ENCODE measurements around the gene NARS2. TPM values are rescaled to one million over a fixed set of nuclear protein-coding genes. Genes with fewer than 3 reads are reported as not detected.

Gene NARS2
- total and polyA plus RNA-seq, 2 experiments from 2014 or later = 10.9 to 13.0 TPM

GRCh38 chr11:78395597-78395996, 179.1 kb downstream of the NARS2 start:
- Histone ChIP-seq H3K4me1 (ENCODE audit: insufficient read depth) (no peaks in the 10 kb centered on the region), H3K4me3 (no peak overlapping the region), H3K27ac (no peak overlapping the region), H3K27me3 (replicated peaks; ENCODE audit: insufficient read depth) (no peaks in the 10 kb centered on the region), H2AFZ (no peak overlapping the region), H3F3A (ENCODE audit: insufficient read depth) (no peaks in the 10 kb centered on the region), H3K9me2 (ENCODE audit: insufficient read depth) (no peaks in the 10 kb centered on the region), H3K79me2 (ENCODE audit: insufficient read depth) (peaks cover 27% of the 10 kb centered on the region), H3K9ac (no peak overlapping the region), H3K4me2 (ENCODE audit: unreplicated experiment) (no peak overlapping the region), H3K36me3 (ENCODE audit: low read depth) (no peaks in the 10 kb centered on the region), H4K20me1 (ENCODE audit: insufficient read depth) (no peaks in the 10 kb centered on the region), H3K9me3 (ENCODE audit: low read depth) (no peaks in the 10 kb centered on the region)
- 92 to 100% methylated on average over 1 of the region's 1 CpG for WGBS, 2 experiments (ENCODE audit: low coverage in 1 of 2, low lambda C conversion rate in 2 of 2, missing lambda C conversion rate in 2 of 2)
- in situ Hi-C loops (cut with MboI) = no loop called here
- DNase-seq = no peak
- TF ChIP-seq EZH2phosphoT487 (IDR thresholded peaks at IDR 0.05; ENCODE audit: insufficient read depth, low read depth) = no peak
- TF ChIP-seq EZH2 (IDR thresholded peaks at IDR 0.05; ENCODE audit: insufficient read depth, poor library complexity, severe bottlenecking) = no peak

DNA sequence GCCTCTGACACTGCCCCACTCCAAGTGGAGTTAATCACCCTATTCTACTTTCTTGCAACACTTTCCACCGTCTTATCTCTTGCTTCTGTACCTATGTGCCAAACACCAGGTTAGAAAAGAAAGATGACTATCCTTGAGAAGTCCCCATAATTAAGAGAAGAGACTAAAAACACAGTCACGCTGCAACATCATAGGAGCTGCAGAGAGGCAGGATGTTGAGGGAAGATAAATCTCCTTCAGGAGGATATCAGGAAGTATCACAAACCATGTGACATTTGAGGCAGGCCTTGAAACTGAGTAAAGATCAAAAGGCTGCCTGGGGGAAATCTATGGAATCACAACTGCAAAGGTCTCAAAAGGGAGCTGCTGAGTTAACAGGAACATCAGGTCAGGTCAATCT, 181.8 kb downstream of the NARS2 start:
- H2AFZ ChIP-seq = no peak overlapping the region
- H3K27ac ChIP-seq = no peak overlapping the region
- peaks cover 28% of the 10 kb centered on the region for H3K79me2 ChIP-seq (ENCODE audit: insufficient read depth)
- no peaks in the 10 kb centered on the region for H3F3A ChIP-seq (ENCODE audit: insufficient read depth)
- H3K9me2 ChIP-seq (ENCODE audit: insufficient read depth) = no peaks in the 10 kb centered on the region
- no peak overlapping the region for H3K4me3 ChIP-seq
- H3K9me3 ChIP-seq (ENCODE audit: low read depth) = no peaks in the 10 kb centered on the region
- in situ Hi-C loops (cut with MboI) = no loop called here
- DNase-seq = no peak
- no peaks in the 10 kb centered on the region for H3K4me1 ChIP-seq (ENCODE audit: insufficient read depth)
- H3K9ac ChIP-seq = no peak overlapping the region
- no peaks in the 10 kb centered on the region for H4K20me1 ChIP-seq (ENCODE audit: insufficient read depth)
- no peaks in the 10 kb centered on the region for H3K36me3 ChIP-seq (ENCODE audit: low read depth)
- TF ChIP-seq EZH2phosphoT487 (IDR thresholded peaks at IDR 0.05; ENCODE audit: insufficient read depth, low read depth) (no peak), EZH2 (IDR thresholded peaks at IDR 0.05; ENCODE audit: insufficient read depth, poor library complexity, severe bottlenecking) (no peak)
- no peaks in the 10 kb centered on the region for H3K27me3 ChIP-seq (replicated peaks; ENCODE audit: insufficient read depth)
- WGBS, 2 experiments (ENCODE audit: low coverage in 1 of 2, low lambda C conversion rate in 2 of 2, missing lambda C conversion rate in 2 of 2) = 95% methylated on average over 2 of the region's 2 CpGs
- no peak overlapping the region for H3K4me2 ChIP-seq (ENCODE audit: unreplicated experiment)

GRCh38 chr11:78391424-78391823, 183.2 kb downstream of the NARS2 start:
- no peak for DNase-seq
- 100% methylated on average over 1 of the region's 1 CpG for WGBS, 2 experiments (ENCODE audit: low coverage in 1 of 2, low lambda C conversion rate in 2 of 2, missing lambda C conversion rate in 2 of 2)
- Histone ChIP-seq H3K79me2 (ENCODE audit: insufficient read depth) (peaks cover 20% of the 10 kb centered on the region; the same call in 1 of the 2 replicates), H3K27me3 (replicated peaks; ENCODE audit: insufficient read depth) (no peaks in the 10 kb centered on the region), H3K9me3 (ENCODE audit: low read depth) (no peaks in the 10 kb centered on the region), H3K9ac (no peak overlapping the region), H3K4me1 (ENCODE audit: insufficient read depth) (no peaks in the 10 kb centered on the region), H3K9me2 (ENCODE audit: insufficient read depth) (no peaks in the 10 kb centered on the region), H2AFZ (no peak overlapping the region), H3F3A (ENCODE audit: insufficient read depth) (no peaks in the 10 kb centered on the region), H3K4me2 (ENCODE audit: unreplicated experiment) (no peak overlapping the region), H3K27ac (no peak overlapping the region), H3K4me3 (no peak overlapping the region), H3K36me3 (ENCODE audit: low read depth) (no peaks in the 10 kb centered on the region), H4K20me1 (ENCODE audit: insufficient read depth) (no peaks in the 10 kb centered on the region)
- no peak for TF ChIP-seq EZH2phosphoT487 (IDR thresholded peaks at IDR 0.05; ENCODE audit: insufficient read depth, low read depth)
- TF ChIP-seq EZH2 (IDR thresholded peaks at IDR 0.05; ENCODE audit: insufficient read depth, poor library complexity, severe bottlenecking) = no peak
- in situ Hi-C loops (cut with MboI) = no loop called here

DNA sequence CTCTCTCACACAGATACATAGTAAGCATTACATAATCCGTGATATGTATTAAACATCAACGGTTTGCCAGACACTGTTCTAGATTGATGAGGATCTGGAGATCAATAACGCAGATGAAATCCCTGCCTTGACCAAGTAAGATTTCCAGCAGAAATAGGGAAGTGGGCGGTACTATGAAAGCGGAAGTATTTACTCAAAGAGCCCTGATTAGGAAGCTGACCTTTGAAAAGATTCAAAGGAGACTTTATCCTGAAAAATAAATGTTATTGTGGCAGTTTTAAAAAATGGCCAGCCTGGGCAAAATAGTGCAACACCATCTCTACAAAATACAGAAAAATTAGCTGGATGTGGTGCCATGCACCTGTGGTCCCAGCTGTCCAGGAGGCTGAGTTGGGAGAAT, 183.9 kb downstream of the NARS2 start:
- H3K27ac ChIP-seq = no peak overlapping the region
- no peak for TF ChIP-seq EZH2 (IDR thresholded peaks at IDR 0.05; ENCODE audit: insufficient read depth, poor library complexity, severe bottlenecking)
- TF ChIP-seq EZH2phosphoT487 (IDR thresholded peaks at IDR 0.05; ENCODE audit: insufficient read depth, low read depth) = no peak
- H3K36me3 ChIP-seq (ENCODE audit: low read depth) = no peaks in the 10 kb centered on the region
- H3K9me2 ChIP-seq (ENCODE audit: insufficient read depth) = no peaks in the 10 kb centered on the region
- H3K4me2 ChIP-seq (ENCODE audit: unreplicated experiment) = no peak overlapping the region
- no peaks in the 10 kb centered on the region for H3K9me3 ChIP-seq (ENCODE audit: low read depth)
- H3K4me1 ChIP-seq (ENCODE audit: insufficient read depth) = no peaks in the 10 kb centered on the region
- no peak overlapping the region for H3K9ac ChIP-seq
- H3K4me3 ChIP-seq = no peak overlapping the region
- WGBS, 2 experiments (ENCODE audit: low coverage in 1 of 2, low lambda C conversion rate in 2 of 2, missing lambda C conversion rate in 2 of 2) = 97 to 98% methylated on average over 5 of the region's 5 CpGs
- no peaks in the 10 kb centered on the region for H3K27me3 ChIP-seq (replicated peaks; ENCODE audit: insufficient read depth)
- H3F3A ChIP-seq (ENCODE audit: insufficient read depth) = no peaks in the 10 kb centered on the region
- DNase-seq = no peak
- H2AFZ ChIP-seq = no peak overlapping the region
- H3K79me2 ChIP-seq (ENCODE audit: insufficient read depth) = peaks cover 19% of the 10 kb centered on the region; the same call in 1 of the 2 replicates
- no peaks in the 10 kb centered on the region for H4K20me1 ChIP-seq (ENCODE audit: insufficient read depth)
- in situ Hi-C loops (cut with MboI) = no loop called here
